ENCODE results near the gene TBC1D9.
"Not testable (repeated sequence)": the region's sequence is repeated elsewhere in the genome, so short reads cannot be mapped to it uniquely, and the experiment has no call there.

Gene TBC1D9

GRCh38 chr4:140752291-140753068, 3.7 kb downstream of the TBC1D9 start:
- DNase-seq = no peak

DNA sequence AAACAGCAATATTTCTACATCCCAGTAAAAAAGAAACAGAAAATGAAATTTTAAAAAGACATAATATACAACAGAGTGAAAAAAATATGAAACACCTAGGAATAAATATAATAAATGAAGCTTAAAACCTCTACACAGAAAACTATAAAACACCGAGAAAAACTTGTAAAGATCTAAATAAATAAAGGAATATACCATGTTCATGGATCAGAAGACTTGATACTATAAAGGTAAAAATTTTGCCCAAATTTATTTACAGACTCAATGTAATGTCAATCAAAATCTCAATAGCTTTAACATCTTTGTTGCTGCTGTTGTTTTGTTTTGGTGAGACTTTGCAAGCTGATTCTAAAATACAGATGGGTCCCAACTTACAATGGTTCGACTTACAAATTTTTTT, 5.7 kb downstream of the TBC1D9 start:
- DNase-seq = no peak

GRCh38 chr4:140748171-140748570, 8.0 kb downstream of the TBC1D9 start:
- DNase-seq = no peak

- DNase-seq = not testable (repeated sequence)
These were observed 9.6 kb downstream of the TBC1D9 start for GRCh38 chr4:140746546-140746945.

GRCh38 chr4:140744421-140744820, 11.8 kb downstream of the TBC1D9 start:
- DNase-seq = no peak

DNA sequence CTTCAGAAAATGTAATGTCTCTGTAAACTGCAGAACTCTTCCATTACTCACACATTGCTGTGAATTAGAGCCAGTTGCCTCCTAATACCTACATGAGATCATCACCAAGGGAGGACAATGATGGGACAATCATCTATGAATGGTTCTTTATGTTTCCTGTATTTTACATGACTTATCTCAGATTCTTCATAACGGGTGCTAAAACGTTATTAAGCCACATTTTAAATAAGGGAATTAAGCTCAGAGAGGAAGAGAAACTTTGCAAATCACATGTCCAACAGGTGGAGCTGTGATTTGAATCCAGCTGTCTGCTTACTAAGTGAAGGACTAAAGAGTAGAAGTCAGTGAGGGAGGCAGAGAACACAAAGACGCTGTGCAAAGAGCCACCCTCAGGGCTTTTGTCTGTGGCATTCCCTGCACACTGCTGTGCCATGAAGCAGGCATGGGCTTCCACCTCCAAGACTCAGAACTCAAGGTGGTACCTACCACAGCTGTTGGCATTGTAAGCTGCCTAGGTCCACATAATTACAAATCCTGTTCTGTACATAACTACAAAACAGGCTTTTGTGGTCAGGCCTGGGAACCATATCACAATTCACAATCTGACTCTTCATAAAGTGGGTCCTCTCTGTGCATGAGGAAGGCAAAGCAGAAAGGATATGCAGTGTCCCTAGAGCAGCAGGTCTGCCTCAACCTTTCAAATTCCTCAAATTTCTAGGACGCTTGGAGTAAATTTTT, 12.8 kb downstream of the TBC1D9 start:
- no peak for DNase-seq

- DNase-seq = no peak
These were observed 13.4 kb downstream of the TBC1D9 start for GRCh38 chr4:140742838-140743193.

- DNase-seq = no peak
These were observed 15.1 kb downstream of the TBC1D9 start for GRCh38 chr4:140740906-140741670.

- no peak for DNase-seq
These were observed 15.8 kb downstream of the TBC1D9 start for GRCh38 chr4:140740422-140740821.

DNA sequence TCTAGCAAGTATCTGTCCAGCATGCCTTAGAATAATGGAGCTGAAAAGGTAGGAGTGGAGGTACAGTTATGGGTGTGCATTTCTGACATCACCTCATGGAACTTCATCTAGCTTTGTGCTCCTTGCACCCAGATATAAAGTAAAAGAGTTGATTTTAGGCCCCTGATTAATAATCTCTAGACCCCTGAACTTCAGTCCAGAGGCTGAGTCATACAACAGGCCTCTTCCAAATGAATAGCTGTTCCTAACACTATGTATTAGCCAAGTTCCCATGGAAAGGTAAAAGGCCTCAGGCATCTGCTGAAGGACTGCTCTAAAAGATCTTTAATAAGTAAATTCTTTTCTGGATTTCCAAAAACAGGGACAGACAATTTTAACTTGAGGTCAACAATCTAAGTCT, 16.2 kb downstream of the TBC1D9 start:
- no peak for DNase-seq

GRCh38 chr4:140738139-140738538, 18.0 kb downstream of the TBC1D9 start:
- no peak for DNase-seq

DNA sequence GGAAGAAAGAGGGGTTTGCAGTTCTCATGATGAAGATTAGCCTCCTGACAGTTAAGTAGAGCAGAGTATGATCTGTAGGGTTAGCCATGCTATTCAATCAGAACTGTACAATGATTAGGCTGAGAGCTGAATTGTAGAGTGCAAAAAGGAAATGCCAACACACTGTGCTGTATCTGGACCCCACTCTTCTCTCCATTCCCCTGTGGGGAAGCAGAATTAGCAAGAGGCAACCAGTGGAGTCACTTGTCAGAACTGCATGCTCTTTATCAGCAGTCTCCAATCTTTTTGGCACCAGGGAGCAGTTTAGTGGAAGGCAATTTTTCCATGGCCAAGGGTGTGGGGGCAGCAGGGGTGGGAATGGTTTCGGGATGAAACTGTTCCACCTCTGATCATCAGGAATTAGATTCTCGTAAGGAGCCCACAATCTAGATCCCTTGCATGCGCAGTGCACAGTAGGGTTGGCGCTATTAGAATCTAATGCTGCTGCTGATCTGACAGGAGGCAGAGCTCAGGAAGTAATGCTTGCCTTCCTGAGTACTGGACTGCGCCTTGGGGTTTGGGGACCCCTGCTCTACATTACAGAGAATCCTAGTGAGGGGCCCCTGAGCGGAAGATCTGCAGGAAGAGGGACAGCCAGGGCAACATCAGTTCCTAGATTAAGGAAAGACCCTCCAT, 19.4 kb downstream of the TBC1D9 start:
- DNase-seq = no peak

DNA sequence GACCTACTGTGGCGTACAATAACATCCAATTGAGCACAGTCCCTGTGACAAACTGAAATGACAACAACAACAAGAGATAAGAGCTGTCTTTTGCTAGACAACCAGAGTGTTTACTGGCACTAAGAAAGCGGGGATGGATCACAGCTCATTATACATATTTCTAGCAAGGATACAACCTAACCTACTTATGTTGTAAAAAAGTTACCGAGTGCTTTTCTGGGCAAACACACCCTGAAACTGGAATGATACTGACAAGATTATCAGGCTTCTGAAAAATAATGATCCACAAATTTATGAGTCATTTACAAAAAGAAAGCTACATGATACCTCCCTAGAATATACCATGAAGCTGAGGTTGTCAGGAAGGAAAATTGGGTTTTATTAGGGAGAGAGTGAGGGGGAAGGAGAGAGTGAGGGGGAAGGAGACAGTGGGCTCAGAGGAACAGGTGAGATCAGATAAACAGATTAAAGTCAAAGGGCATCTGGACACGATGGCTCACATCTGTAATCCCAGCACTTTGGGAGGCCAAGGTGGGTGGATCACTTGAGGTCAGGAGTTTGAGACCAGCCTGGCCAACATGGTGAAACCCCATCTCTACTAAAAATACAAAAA, 20.3 kb downstream of the TBC1D9 start:
- no peak for DNase-seq

- no peak for DNase-seq
These were observed 20.9 kb downstream of the TBC1D9 start for GRCh38 chr4:140735317-140735716.

GRCh38 chr4:140732780-140733179, 23.4 kb downstream of the TBC1D9 start:
- DNase-seq = no peak

DNA sequence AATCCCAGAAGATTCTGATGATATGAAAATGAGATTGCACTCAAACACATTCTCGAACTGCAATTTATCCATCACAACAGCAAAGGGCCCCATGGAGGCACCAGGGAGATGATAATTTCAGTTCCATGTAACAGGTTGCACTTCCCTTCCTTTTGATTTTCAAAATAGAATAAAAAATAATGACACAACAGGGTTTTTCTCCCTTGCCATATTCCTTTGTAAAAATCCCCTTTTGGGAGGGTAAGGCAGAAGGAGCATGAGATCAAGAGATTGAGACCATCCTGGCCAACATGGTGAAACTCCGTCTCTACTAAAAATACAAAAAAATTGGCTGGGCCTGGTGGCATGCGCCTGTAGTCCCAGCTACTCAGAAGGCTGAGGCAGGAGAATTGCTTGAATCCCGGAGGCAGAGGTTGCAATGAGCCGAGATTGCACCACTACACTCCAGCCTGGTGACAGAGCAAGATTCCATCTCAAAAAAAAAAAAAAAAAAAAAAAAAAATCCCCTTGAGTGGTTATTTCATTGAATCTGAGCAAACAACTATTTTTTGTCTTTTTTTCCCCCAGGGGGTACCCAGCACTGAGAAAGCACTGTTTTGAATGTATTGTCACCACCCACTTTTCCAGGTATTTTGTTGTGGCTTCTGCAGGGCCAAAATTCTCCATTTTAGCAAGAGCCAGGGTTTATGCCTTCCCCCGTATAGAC, 26.7 kb downstream of the TBC1D9 start:
- no peak for DNase-seq

DNA sequence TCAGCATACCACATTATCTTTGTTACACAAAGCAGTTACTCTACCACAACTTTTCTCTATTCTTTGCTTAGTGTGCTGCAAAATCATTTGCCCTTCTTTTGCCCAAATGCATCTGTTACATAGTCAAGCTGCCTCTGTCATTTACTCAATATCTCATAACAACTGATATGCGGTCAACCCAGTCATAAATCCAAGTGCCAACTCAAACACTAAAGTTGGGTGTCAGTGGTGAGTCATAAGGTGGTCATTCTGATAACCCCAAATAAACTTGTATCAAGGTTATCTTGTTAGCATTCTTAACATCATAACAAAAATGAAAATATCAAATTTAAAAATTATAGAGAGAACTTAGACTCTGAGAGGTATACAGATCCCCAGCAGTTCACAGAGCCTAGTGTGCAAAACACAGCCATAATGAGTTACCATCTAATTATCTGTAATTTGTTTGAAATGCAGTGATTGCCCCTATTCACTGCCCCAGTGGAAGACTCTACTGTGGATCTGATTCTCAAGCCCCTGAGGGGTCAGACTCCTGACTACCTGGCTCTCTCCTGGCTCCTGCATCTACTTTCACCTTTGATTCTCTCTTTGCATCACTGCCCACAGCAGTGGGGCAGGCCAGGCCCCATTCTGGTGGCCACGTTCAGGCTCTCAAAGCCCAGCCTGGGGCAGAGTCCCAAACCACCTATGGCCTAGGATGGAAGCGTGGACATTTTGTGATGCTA, 29.2 kb downstream of the TBC1D9 start:
- DNase-seq = no peak

DNA sequence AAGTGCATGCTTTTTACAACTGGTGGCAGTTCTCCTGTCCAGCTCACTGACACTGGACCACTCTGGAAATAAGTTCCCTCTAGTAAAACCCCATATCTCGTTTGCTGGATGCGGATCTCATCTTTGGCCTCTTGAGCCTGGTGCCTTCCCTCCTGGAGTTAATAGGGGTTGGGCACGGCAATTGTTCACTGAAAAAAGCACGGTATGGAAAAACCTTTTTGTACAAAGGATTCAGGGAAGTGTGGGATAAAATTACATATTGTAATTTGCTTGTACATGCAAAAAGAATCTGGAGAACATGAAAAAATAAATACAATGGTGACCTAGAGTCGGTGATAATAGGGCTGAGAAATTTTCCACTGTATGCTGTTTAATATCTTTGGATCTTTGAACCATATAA, 30.6 kb downstream of the TBC1D9 start:
- no peak for DNase-seq

- no peak for DNase-seq
These were observed 31.4 kb downstream of the TBC1D9 start for GRCh38 chr4:140724760-140725159.

DNA sequence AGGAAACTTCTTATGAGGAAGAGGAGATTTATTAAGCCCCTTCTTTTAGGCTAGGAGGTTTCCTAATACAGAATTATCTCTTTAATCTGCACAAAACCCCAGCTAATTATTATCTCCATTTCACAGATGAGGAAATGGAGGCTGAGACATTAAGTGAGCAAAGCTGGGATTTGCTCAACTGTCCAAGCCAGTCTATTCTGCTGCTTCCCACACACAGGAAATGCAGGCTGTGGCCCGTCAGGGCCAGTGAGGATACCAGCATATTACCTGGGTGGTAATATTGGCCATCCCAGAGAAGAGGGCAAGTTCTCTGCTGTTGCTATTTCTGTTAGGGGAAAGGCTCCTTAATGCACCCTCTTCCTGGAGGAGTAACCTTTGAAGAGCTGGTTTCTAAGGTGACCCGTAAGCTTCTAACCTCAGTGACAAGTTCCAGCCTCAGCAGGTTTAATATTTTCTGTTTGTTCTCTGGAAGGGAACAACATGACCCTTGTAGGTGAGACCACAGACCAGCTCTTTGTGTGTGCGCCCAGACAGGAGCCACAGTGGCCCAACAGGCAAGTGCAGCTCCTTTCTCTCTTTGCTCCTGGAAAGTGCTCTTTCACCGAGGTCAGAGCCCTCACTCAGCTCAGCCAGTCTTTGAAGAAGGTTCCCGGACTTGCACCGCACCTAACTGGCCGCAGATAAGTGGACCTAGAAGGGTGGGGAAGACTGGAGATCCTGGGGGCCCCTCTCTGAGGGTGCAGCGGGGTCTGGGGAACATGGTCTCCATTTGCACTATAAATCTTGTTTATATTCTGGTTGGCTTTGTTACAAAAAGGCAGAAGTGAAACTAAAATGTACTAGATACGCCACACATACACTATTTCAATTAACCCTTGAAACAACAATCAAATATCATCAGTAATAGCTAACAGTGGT, 35.5 kb downstream of the TBC1D9 start:
- no peak for DNase-seq

All from NK-92 treated with Interleukin-12 subunit alpha and Interleukin-12 subunit beta, amount 100 ng/mL, for 24 hours (cell line).